NCI-H226 (cell line): Measurements from ENCODE around the gene ENHO.
"Not testable (repeated sequence)": the region's sequence is repeated elsewhere in the genome, so short reads cannot be mapped to it uniquely, and the experiment has no call there.

Source experiments
- DNase-seq: peaks from one replicate; pipeline ENCODE4 v3.0.0-alpha.2; 2015

The ENHO gene

DNA sequence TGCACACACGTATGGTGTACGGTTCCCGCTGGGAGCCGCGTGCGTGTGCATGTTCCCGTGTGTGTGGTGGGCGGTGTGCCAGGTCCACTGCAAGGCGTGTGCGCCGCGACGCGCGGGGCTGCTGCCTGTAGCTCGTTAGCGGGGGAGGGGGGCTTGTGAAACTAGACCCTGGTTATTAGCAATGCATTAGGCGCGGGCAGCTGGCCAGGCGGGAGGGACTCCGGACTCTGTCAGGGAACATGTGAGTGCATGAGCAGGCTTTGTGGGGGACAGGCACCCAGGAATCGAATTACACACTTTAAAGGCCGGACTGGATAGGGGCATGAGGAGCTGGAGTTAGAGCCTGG lies 32.2 kb upstream of the ENHO start:
- no peak for DNase-seq

DNA sequence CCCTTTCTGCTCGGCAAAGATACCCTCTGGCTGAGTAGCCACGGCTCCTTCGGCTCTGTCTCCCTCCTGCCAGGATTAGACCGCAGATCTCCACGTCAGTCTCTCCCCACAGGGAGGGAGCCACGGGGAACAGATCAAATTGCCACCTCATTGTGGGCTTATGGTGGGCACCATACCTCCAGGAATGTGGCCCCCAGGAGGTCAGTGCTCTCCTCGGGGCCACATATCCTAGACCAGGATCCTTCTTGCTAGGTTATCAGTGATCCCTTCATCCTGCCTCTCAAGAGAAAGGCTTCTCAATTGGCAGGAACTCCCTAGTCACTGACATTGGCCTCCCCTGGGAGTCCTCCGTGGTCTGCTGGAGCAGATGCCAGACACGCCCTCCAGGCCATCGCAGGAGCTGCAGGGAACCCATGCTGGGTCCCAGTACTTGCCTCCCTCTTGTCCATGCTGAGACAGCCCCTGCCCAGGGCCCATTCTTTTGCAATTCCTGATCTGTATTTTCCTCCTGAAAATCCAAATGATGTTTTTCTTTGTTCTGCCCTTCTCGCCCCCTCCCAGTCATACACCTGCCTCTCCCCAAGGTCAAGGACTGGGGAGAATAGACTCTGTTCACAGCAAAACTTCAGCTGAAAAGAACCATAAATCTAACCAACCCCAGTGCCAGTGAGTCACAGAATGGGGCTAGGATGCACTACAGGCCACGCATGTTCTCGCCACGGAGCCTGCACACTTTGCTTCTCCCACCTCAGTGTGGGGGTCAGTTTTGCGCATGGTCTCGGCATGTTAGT lies 31.6 kb upstream of the ENHO start:
- DNase-seq: no peak

DNA sequence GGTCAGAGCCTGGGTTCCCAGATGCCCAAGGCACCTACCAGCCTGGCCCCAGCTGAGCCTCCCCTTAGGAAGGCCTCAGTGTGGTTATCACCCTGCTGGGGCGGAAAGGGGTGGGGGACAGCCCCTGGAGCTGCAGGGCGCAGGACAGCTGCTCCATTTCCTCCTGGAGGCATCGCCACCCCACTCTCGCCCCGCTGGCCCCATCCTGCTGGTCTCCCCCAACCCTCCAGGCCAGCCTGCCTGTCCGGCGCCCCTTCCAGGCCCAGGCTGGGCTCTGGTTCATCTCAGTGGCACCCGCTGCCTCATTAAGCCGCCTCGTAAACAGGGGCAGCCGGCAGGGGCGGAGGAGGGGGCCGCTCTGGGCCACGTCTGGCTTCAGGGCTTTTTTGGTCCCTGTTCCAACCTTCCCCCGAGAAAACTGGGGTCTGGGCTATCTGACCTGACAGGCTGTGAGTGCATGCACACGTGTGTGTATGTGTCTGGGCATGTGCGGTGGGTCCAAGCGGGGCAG lies 30.8 kb upstream of the ENHO start:
- no peak for DNase-seq

DNA sequence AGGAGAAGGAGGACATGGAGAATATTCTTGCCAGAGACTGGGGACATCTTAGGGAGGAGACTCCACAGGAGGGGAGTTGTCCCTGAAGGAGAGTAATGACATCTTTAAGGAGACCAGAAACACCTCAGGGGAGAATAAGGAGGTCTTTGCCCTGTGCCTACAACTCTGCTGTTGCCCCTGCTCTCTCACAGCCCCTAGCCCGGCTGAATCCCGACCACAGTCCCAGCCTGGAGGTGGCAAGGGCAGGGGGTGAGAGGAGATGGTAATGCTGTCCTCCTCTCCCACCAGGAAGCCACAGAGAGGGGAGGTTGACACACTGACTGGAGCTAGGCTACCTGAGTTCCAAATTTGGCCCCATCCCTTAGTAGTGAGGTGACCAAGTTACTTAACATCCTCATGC lies 30.2 kb upstream of the ENHO start:
- DNase-seq: no peak

DNA sequence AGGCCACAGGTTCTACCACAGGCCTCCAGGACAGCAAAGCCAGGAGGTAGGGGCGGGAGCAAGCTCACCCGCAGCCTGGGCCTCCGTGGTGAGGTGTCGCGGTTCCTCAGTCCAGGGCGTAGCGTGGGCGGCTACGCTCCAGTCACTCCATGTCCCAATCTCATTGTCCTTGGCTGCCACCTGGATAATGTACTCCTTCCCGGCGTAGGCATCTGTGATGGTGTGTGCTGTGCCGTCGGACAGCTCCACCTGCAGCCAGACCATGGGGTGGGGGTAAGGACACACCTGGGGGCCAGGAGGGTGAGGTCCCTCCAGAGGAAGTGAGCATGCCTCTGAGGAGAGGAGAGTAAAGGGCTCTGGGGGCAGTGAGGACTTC lies 29.8 kb upstream of the ENHO start:
- no peak for DNase-seq

DNA sequence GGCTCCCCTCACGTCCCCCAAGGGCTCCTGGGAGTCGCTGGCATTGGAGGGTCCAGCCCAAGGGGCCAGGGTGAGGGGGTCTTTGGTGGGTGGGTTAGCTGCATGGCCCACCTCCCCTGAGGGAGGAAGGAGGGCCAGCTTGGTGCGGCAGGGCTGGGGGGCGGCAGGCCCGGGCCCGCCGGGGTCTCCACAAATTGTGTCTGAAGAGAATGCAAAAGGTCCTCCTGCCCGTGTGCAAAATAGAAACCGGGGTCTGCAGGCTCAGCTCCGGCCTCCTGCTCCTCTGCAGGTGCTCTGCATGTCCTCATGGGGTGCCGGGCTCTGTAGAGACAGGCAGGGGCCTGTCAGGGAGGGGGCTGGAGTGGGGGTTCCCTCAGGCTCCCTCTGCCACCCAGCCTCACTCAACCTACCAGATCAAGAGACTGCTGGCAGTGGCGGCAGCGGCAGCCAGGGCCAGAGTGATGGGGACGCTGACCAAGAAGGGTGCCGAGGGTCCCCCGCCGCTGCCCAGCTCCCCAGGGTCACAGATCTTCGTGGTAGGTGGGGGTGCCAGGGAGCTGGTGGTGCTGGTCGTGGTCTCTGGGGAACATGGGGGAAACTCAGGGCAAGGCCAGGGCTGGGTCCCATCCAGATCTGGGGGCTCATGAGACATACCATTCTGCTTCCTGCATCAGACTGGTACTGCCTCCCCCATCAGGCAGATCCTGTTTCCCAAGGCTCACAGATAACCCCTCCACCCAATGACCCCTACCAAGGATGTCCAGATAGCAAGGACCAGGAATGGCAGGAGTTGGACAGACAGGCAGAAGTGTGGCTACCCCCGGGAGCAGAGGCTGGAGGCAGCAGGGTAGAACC lies 29.2 kb upstream of the ENHO start:
- DNase-seq: no peak

DNA sequence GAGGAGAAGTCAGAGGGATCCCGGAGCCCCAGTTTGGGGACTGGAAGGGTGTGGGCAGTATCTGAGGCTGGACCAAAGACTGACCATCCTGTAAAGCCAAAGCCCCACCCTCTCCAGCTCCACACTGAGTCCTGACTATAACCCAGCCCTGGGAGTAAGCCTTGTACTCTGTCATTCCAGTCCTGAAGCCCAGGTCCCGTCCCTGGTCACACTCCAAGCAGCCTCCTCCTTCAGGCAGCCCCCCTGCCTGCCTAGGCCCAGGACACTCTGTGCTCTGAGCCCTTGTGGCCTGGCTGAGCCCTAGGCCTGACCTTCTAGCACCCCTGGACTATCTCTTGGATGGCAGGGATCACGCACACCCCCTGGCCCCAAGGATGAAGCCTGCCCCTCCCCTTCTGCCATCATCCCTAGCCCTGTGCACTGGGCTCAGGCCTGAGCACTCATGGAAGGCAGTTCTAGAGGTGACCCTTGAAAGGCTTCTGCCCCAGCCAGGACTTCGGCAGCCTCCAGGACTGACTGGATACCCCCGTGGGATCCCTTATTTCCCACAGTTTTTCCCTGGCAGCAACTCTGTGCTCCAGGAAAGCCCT lies 28.0 kb upstream of the ENHO start:
- no peak for DNase-seq

DNA sequence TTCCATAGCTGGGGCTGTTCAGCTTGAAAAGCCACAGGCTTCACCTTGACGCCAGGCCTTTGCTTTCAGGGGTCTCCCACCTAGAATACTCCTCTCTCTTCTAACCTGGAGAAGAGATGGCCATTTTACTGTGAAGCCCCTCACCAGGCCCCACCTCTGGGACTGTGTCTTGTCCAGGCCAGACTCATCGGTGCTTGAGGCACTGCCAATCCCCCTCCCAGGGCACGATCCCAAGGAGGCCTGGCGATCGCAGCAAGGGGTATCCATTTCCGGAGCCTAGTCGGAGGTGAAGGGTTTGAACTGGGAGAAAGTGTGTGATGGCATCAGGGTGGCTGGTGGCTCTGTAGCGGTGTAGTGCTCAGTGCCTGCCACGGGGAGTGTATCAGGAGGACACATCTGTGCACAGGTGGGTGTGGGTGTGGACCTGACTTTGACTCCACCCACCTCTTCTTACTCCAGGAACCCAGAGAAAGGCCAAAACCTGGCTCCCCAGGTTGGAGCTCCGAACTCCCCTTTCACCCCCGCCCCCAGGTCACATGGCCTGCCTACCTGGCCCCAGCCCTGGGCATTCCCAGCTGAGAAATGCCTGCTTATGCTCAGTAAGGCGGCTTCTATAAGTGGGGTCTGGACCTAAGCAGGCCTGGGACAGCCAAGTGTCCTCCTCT lies 27.4 kb upstream of the ENHO start:
- no peak for DNase-seq

DNA sequence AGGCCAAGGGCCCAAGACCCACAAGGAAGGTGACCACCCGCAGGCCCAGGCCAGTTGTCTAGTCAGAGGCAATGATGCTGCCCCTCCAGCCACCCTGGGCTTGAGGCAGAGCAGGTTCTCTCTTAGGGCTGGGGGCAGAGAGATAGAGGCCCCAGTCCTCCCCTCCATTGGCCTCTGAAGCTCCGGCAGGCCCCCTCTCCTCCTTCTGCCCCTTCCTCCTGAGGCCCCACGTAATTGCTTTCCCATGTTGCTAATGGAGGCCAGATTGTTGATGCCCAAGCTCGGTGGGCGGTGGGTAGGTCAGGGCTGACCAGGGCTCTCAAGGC lies 26.6 kb upstream of the ENHO start:
- DNase-seq: no peak

DNA sequence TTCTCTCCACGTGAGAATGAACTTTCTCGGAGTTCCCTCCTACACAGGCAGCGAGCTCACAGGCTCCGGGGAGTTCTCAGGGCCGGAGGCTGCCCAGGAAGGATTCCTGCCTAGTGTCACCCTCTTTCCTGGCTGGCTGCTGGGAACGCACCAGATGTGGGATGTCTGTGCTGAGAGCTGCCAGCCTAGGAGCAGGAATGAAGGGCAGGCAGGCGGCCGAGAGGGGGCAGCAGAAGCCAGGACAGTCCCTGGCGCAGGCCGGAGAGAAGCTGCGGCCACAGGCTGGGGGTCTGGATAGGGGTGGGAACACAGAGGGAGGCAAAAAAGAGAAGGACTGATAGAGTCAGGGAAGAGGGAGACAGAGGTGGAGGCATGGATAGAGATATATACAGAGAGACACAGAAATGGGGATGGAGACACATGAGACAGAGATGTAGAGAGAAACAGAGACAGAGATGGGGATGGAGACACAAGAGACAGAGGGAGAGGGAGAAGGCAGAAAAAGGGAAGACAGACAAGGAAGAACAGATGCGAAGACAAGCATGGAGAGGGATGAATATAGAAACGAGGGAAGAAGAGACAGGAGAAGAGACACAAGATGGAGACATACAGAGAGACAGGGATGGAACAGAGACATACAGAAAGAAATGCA lies 25.3 kb upstream of the ENHO start:
- peak; percentile 4 for DNase-seq

DNA sequence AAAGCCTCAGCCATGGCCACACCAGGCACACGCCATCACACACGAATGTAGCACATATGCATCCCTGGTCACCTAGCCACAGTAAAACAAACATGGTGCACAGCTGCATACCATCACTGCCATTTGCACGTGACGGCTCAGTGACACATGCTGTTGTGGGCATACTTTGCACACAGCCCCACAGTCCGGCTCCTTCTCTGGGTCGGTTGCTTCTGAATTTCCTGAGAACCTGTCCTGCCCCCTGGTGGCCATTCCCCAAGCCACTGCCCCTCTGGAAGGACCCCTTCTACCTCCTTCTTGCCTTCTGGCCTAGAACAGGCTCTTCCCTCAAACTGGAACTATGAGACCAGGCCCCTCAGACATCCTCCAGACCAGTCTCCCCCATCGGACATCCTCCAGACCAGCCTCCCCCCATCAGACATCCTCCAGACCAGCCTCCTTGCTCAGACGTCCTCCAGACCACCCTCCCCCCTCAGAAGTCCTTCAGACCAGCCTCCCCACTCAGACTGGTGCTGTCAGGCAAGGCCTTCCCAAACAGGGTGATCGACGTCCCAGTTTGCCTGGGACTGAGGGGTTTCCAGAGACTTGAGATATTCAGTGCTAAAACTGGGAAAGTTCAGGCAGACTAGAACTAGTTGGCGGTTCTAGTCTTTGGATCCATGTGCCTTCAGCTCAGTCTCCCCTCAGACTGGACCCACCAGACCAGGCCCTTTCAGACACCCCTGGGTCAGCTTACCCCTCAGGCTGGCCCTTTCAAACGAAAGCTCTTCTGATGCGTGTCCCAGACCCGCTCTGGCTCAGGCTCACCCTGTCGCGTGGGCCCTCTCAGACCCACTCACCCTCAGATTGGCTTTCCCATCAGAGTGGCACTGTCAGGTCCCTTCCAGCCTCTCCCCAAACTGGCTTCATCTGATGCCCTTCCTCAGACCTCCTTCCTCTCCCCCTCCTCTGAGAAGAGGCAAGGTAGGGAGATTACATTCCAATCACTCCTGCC lies 24.3 kb upstream of the ENHO start:
- peak; percentile 9 for DNase-seq

DNA sequence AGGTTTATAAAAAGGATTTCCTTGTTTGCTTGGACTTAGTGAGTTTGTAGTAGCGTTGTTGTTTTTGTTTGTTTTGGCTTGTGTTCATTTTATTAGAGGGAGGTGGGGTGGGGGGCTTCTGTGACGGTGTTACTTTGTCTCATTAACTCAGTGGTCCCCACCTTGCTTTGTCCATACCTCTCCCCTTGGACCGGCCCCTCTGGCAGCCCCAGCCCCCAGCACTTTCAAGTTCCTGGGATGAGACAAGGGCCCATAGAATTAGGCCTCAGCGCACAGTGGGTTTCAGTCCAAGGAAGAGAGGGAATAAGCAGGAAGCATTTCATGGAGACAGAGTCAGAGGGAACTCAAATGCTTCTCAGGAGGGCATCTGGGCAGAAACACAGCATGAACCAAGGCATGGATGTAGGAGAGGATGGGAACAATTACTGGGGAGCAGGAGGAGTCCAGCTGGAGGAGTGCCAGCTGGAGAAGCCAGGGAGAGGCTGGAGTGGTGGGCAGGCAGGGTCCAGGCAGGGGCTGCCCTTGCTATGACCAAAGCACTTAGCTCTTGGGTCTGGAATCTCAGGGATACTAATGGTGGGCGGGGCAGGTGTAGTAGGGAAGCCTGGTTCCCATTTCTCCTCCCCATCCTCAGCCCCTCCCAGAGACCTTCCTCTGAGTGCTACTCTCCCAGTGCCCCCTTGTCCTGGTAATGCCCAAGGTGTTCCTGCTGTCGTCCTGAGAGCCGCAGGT lies 23.5 kb upstream of the ENHO start:
- no peak for DNase-seq

DNA sequence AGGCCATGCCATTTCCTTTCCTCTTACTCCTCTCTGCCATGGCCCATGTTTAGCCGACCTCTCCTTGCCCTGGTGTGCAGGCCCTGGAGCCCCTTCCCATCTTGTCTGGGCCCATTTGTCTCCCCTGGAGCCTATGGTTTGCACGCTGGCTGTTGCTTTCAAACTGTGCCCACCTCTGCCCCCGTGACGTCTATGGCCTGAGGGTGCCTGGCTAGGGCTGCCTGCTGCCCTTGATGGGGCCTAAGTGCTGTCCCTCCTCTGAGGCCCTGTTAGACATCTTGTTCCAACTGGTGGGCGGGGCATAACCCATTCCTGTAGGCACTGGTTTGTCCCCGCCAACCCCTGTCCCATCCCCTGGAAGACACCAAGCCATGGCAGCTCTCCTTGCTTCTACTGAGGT lies 22.7 kb upstream of the ENHO start:
- DNase-seq: no peak

DNA sequence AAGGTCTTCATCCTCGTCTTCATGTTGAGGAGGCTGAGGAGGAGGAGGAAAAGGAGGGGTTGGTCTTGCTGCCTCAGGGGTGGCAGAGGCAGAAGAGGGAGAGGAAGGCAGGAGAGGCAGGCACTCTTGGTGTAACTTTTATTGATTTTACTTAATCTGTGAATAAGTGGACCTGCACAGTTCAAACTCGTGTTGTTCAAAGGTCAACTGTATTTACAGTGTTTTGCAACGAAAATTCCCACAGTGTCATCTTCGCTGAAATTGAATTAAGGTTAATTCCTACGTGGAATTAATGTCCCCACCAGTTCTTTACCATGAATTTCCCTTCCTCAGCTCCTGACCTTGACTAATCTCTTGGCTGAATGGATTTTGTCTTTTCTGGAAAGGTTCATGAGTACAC lies 21.2 kb upstream of the ENHO start:
- no peak for DNase-seq

DNA sequence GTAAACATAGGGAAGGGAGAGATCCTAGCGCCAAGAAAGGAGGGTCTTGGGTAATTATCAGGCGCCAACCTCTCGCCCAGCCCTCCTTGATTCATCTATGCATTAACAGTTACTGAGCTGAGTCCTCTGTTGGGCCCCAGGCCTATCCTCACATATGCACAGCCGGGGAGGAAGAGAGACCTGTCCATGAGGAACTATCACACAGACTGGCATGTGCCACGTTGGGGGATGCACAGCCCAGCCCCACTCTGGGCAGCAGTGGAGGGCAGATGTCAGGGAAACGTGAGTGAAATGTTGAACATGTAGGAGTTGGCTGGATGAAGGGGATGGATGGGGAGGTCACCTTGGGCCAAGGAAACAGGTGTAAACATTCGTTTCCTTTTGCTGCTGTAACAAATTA lies 18.8 kb upstream of the ENHO start:
- no peak for DNase-seq

DNA sequence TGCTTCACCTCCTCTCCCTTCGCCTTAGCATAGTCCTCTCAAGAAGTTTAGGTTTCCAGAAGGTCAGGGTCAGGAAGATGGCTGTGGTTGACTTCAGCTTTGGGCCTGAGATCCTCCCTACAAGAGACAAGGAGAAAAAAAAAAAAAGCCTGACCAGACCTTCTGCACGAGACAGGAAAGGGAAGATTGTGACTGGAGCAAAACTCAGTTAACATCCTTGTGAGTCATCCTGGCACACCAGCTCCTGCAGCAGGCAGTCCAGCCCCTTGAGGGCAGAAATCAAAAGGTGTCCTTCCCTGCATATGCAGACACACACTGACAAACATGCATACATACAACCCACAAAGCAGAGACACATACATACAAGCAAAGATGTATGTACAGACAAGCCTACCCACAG lies 18.0 kb upstream of the ENHO start:
- DNase-seq: peak; percentile 53

DNA sequence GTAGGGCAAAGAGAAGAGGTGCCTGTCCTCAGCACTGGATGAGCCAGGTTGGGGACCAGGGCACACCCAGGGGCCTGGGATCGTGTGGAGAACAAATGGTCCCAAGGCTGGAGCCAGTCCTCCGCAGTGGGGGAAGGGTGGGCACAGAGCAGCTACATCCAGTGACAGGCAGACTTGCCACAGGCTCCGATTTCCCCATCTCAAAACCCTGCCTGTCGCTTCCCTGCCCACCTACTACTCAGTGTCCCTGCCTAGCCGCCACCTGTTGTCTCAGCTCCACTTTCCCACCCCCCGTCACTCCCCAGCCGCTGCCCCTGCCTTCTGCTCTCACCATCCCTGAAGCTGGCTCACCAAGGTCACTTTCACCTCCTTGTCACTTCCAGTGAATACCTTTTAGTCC lies 13.9 kb upstream of the ENHO start:
- DNase-seq: no peak

DNA sequence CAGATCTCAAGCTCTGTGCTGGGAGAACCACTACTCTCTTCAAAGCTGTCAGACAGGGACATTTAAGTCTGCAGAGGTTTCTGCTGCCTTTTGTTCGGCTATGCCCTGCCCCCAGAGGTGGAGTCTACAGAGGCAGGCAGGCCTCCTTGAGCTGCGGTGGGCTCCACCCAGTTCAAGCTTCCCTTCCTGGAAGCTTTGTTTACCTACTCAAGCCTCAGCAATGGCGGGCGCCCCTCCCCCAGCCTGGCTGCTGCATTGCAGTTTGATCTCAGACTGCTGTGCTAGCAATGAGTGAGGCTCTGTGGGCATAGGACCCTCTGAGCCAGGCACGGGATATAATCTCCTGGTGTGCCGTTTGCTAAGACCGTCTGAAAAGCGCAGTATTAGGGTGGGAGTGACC lies 9.3 kb upstream of the ENHO start:
- DNase-seq: not testable (repeated sequence)

DNA sequence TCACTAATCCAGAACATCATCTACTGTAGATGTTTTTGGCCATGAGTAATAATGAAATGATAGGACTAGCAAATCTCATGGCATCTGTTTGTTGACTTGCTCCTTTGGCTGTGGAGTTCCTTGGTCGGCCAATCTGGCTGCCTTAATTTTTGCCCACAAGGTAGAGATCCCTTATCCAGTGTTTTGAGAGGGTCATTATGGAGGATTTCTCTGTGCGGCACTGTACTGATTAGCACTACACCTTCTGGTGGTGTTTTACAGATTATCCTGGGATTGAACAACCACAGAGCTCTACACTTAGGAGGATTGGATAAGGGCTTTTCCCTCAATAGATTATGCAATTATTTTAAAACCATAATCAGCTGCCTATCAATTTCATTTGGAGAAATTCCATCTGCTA lies 3.2 kb upstream of the ENHO start:
- DNase-seq: no peak

DNA sequence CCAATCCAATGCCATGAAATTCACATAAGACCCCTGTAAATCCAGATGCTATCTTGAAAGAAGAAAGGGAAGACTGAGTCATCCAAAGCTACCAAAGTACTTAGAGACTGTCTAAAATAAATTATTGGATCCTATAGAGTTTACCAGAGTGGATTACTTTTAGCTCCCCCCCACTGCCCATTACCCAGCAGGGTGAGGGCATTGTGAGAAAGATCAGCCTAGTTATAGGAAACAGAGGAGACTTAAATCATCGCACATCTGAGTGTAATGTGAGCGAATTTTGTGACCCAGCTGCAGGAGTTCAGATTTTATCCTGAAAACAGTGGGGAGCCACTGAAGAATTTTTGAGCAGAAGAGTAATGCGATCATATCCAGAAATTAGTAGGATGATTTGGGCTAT lies 1.6 kb upstream of the ENHO start:
- no peak for DNase-seq
